DMS114 treated with DMSO at 0.1 percent for 48 hours (cell line): ENCODE data around the gene STPG1.

Source experiments
- DNase-seq: peaks from one replicate; lab custom pipeline; 2025; ENCODE audit not compliant: unreplicated experiment; lab: John Stamatoyannopoulos, UW

Gene STPG1

GRCh38 chr1:24427545-24427862 is 13.9 kb upstream of the STPG1 start:
- no peak for DNase-seq

GRCh38 chr1:24426744-24427544 is 13.4 kb upstream of the STPG1 start:
- no peak for DNase-seq

GRCh38 chr1:24425922-24426321 is 12.3 kb upstream of the STPG1 start:
- no peak for DNase-seq

- no peak for DNase-seq
Measured at GRCh38 chr1:24425441-24425840, 11.9 kb upstream of the STPG1 start.

GRCh38 chr1:24424990-24425389 is 11.4 kb upstream of the STPG1 start:
- no peak for DNase-seq

- DNase-seq = no peak
Measured at GRCh38 chr1:24424207-24424606, 10.6 kb upstream of the STPG1 start.

- DNase-seq = no peak
Measured at GRCh38 chr1:24421502-24421901, 7.9 kb upstream of the STPG1 start.

GRCh38 chr1:24420547-24420946 is 7.0 kb upstream of the STPG1 start:
- DNase-seq = no peak

GRCh38 chr1:24418898-24419628 is 5.5 kb upstream of the STPG1 start:
- DNase-seq = no peak

- DNase-seq = no peak
Measured at GRCh38 chr1:24417681-24418080, 4.1 kb upstream of the STPG1 start.

- DNase-seq = no peak
Measured at GRCh38 chr1:24416666-24417391, 3.2 kb upstream of the STPG1 start.

- DNase-seq = no peak
Measured at GRCh38 chr1:24415910-24416665, 2.5 kb upstream of the STPG1 start.

- DNase-seq = peak; percentile 93
Measured at GRCh38 chr1:24415334-24415909, 1.8 kb upstream of the STPG1 start, which contains the start of gene NIPAL3. TSS of gene NIPAL3 (plus strand) at chr1:24415802. CDS start at chr1:24419548, 3,746 bp downstream.

- peak; percentile 78 for DNase-seq
Measured at GRCh38 chr1:24414775-24415333, 1.3 kb upstream of the STPG1 start.

GRCh38 chr1:24412408-24412807 is 1.2 kb downstream of the STPG1 start:
- DNase-seq = no peak

- DNase-seq = no peak
Measured at GRCh38 chr1:24411963-24412362, 1.6 kb downstream of the STPG1 start.

- no peak for DNase-seq
Measured at GRCh38 chr1:24410750-24411149, 2.8 kb downstream of the STPG1 start.

GRCh38 chr1:24409535-24409934 is 4.0 kb downstream of the STPG1 start:
- DNase-seq = no peak

GRCh38 chr1:24406788-24407187 is 6.8 kb downstream of the STPG1 start:
- DNase-seq = no peak

GRCh38 chr1:24403806-24404205 is 9.8 kb downstream of the STPG1 start:
- no peak for DNase-seq
